OCI-LY7 (cell line): ENCODE results near the gene SASH1.

ENCODE experiments used
- CTCF ChIP-seq: fragments of 200-600 bp; sonication (generic); conservative IDR thresholded peaks from 2 replicates; pipeline ENCODE4 v1.5.1; 2014; ENCODE audit warnings: mild to moderate bottlenecking, antibody characterized with exemption, low read length, moderate library complexity, mixed read lengths
- EZH2phosphoT487 ChIP-seq: fragments of 200-600 bp; sonication (generic); IDR thresholded peaks from 2 replicates; pipeline ENCODE4 v1.6.1; 2018; ENCODE audit warnings: low read depth, borderline replicate concordance, mild to moderate bottlenecking, mixed run types, antibody characterized with exemption, low read length, moderate library complexity, mixed read lengths

GRCh38 chr6:148535976-148536375 is 193.3 kb downstream of the SASH1 start:
- TF ChIP-seq CTCF (no peak), EZH2phosphoT487 (no peak)
